CD4-positive, alpha-beta T cell (primary cell): Measurements from ENCODE around the gene FGF13. TPM values are rescaled to one million over a fixed set of nuclear protein-coding genes. Genes with fewer than 3 reads are reported as not detected.

Experiments
- ATAC-seq: fragments of 200-7000 bp; cut with Tn5 transposase; one replicate; pipeline ENCODE4 v1.10.0; 2022; ENCODE audit warnings: mild to moderate bottlenecking; ENCODE audit not compliant: poor library complexity
- CTCF ChIA-PET: fragments of 350-600 bp; sonication (Branson Sonifier 250); formaldehyde crosslinking; loops from one replicate; lab custom pipeline; 2021; ENCODE audit warnings: antibody characterized with exemption, inconsistent platforms; lab: Charles Lee
- POLR2A ChIA-PET: fragments of 350-600 bp; sonication (Branson Sonifier 250); formaldehyde crosslinking; loops from one replicate; lab custom pipeline; 2021; ENCODE audit warnings: antibody characterized with exemption, inconsistent platforms; lab: Charles Lee
- DNase-seq, 14 experiments: peaks; one replicate each; pipeline ENCODE4 v3.0.0-alpha.2; 2013 to 2020; ENCODE audit warnings: mixed read lengths in 2 of 14
- H3K27ac ChIP-seq, 2 donors: one replicate each; pipeline versions ENCODE4 v1.5.1 to v1.7.0; 2013; ENCODE audit warnings: low read length in 2 of 2, low read depth in 1 of 2, mild to moderate bottlenecking in 1 of 2
- H3K27me3 ChIP-seq, 2 experiments: 1 replicate in 1 of 2; 2 replicates in 1 of 2; pipeline versions ENCODE4 v1.6.1 to v1.7.0; 2013; ENCODE audit warnings: low read length in 2 of 2, control low read depth in 1 of 2, mild to moderate bottlenecking in 1 of 2, moderate library complexity in 1 of 2; ENCODE audit not compliant: insufficient read depth in 2 of 2, control insufficient read depth in 1 of 2
- H3K36me3 ChIP-seq: one replicate; pipeline ENCODE4 v1.6.1; 2013; ENCODE audit warnings: low read length, control low read depth; ENCODE audit not compliant: insufficient read depth
- H3K4me1 ChIP-seq: one replicate; pipeline ENCODE4 v1.6.1; 2013; ENCODE audit warnings: low read length, control low read depth; ENCODE audit not compliant: insufficient read depth
- H3K4me3 ChIP-seq: one replicate; pipeline ENCODE4 v1.5.1; 2013; ENCODE audit warnings: mild to moderate bottlenecking, low read length, moderate library complexity
- H3K9me3 ChIP-seq, 2 experiments: 1 replicate in 1 of 2; 2 replicates in 1 of 2; pipeline versions ENCODE4 v1.6.1 to v1.7.0; 2013; ENCODE audit warnings: low read length in 2 of 2, mild to moderate bottlenecking in 2 of 2, control low read depth in 1 of 2, moderate library complexity in 1 of 2; ENCODE audit not compliant: control insufficient read depth in 1 of 2, insufficient read depth in 1 of 2
- H3K27ac Mint-ChIP-seq: one replicate; pipeline ENCODE4 v1.8.0; 2020; ENCODE audit warnings: mixed read lengths
- H3K27me3 Mint-ChIP-seq: one replicate; pipeline ENCODE4 v1.8.0; 2021; ENCODE audit warnings: mixed read lengths
- H3K36me3 Mint-ChIP-seq: one replicate; pipeline ENCODE4 v1.8.0; 2021; ENCODE audit warnings: low read depth, mixed read lengths
- H3K4me1 Mint-ChIP-seq: one replicate; pipeline ENCODE4 v1.8.0; 2021; ENCODE audit warnings: low read depth, mixed read lengths
- H3K4me3 Mint-ChIP-seq: one replicate; pipeline ENCODE4 v1.8.0; 2020; ENCODE audit warnings: mild to moderate bottlenecking, mixed read lengths
- H3K9me3 Mint-ChIP-seq: one replicate; pipeline ENCODE4 v1.8.0; 2020; ENCODE audit warnings: mixed read lengths
- CTCF ChIP-seq: fragments of 200-600 bp; IDR thresholded peaks from one replicate; pipeline ENCODE4 v1.8.0; 2022; ENCODE audit warnings: antibody characterized with exemption, mild to moderate bottlenecking
- intact Hi-C, 2 experiments: fragments of 100-400 bp; cut with DNase I in 1 of 2; cut with micrococcal nuclease in 1 of 2; formaldehyde crosslinking; loops; one replicate each; pipeline versions ENCODE4 v1.15.1 to v1.9.0; 2023 to 2025; cut with DNase I, micrococcal nuclease
- total RNA-seq, 174 experiments: library from RNA in 2 of 174; stranded (reverse) in 2 of 174; gene quantifications; one replicate each; pipeline ENCODE4 v1.2.3 and lab custom pipeline; 2021 to 2026

FGF13 gene
- total RNA-seq, 2 experiments from 2014 or later: not detected

GRCh38 chrX:138754861-138755260, 43.3 kb upstream of the FGF13 start:
- Mint-ChIP-seq H3K27me3 (no peaks in the 10 kb centered on the region), H3K4me1 (no peaks in the 10 kb centered on the region), H3K4me3 (no peak overlapping the region), H3K27ac (no peak overlapping the region), H3K36me3 (no peaks in the 10 kb centered on the region), H3K9me3 (no peaks in the 10 kb centered on the region)
- ATAC-seq (no peak), DNase-seq (no peak)
- CTCF ChIA-PET: no interaction called here
- TF ChIP-seq CTCF: no peak
- Histone ChIP-seq H3K27ac (no peak overlapping the region), H3K4me1 (no peaks in the 10 kb centered on the region), H3K9me3 (no peaks in the 10 kb centered on the region), H3K36me3 (no peaks in the 10 kb centered on the region), H3K27me3 (no peaks in the 10 kb centered on the region), H3K4me3 (no peak overlapping the region)
- intact Hi-C loops: no loop called here
- POLR2A ChIA-PET: no interaction called here

GRCh38 chrX:138748480-138748879, 37.0 kb upstream of the FGF13 start:
- ChIA-PET POLR2A (no interaction called here), CTCF (no interaction called here)
- Mint-ChIP-seq H3K9me3 (no peaks in the 10 kb centered on the region), H3K4me3 (no peak overlapping the region), H3K27ac (no peak overlapping the region), H3K4me1 (no peaks in the 10 kb centered on the region), H3K36me3 (no peaks in the 10 kb centered on the region), H3K27me3 (no peaks in the 10 kb centered on the region)
- no peak overlapping the region for H3K27ac ChIP-seq
- no peaks in the 10 kb centered on the region for H3K9me3 ChIP-seq
- no peaks in the 10 kb centered on the region for H3K36me3 ChIP-seq
- ATAC-seq: no peak
- H3K4me1 ChIP-seq: no peaks in the 10 kb centered on the region
- no peak for TF ChIP-seq CTCF
- H3K4me3 ChIP-seq: no peak overlapping the region
- H3K27me3 ChIP-seq: no peaks in the 10 kb centered on the region
- intact Hi-C loops: no loop called here
- no peak for DNase-seq

GRCh38 chrX:138745196-138745595, 33.7 kb upstream of the FGF13 start:
- Histone ChIP-seq H3K27ac (no peak overlapping the region), H3K27me3 (no peaks in the 10 kb centered on the region), H3K4me1 (no peaks in the 10 kb centered on the region), H3K4me3 (no peak overlapping the region), H3K36me3 (no peaks in the 10 kb centered on the region), H3K9me3 (no peaks in the 10 kb centered on the region)
- H3K27me3 Mint-ChIP-seq: no peaks in the 10 kb centered on the region
- DNase-seq: peak in 4 of 14 experiments; percentile 15 to 39 (median 26)
- no peaks in the 10 kb centered on the region for H3K9me3 Mint-ChIP-seq
- ChIA-PET POLR2A (no interaction called here), CTCF (no interaction called here)
- no peak for TF ChIP-seq CTCF
- intact Hi-C loops: no loop called here
- H3K4me1 Mint-ChIP-seq: no peaks in the 10 kb centered on the region
- no peak for ATAC-seq
- no peak overlapping the region for H3K4me3 Mint-ChIP-seq
- no peak overlapping the region for H3K27ac Mint-ChIP-seq
- no peaks in the 10 kb centered on the region for H3K36me3 Mint-ChIP-seq
